ENCODE measurements around the gene ST7L.

The ST7L gene

GRCh38 chr1:112558634-112559033 lies 60.3 kb downstream of the ST7L start:
- no peak for TF ChIP-seq CTCF (IDR thresholded peaks at IDR 0.05; ENCODE audit: low read depth, low read length)
- TF ChIP-seq EZH2phosphoT487 (IDR thresholded peaks at IDR 0.05; ENCODE audit: low read depth): no peak
- H3K4me1 ChIP-seq (ENCODE audit: low read length): peaks cover 7% of the 10 kb centered on the region
- H2AFZ ChIP-seq (ENCODE audit: low read depth, low read length): no peak overlapping the region
- no peak overlapping the region for H3K4me2 ChIP-seq (ENCODE audit: low read length)
- no peak overlapping the region for H3K4me3 ChIP-seq (ENCODE audit: low read length)
- H3K27ac ChIP-seq (ENCODE audit: low read length): no peak overlapping the region
- H4K20me1 ChIP-seq (ENCODE audit: insufficient read depth, low read length): no peaks in the 10 kb centered on the region
- H3K27me3 ChIP-seq (ENCODE audit: low read depth, low read length): no peaks in the 10 kb centered on the region
- no peak overlapping the region for H3K9ac ChIP-seq (ENCODE audit: low read length)
- no peaks in the 10 kb centered on the region for H3K9me3 ChIP-seq (ENCODE audit: insufficient read depth, low read length)
- H3K79me2 ChIP-seq (ENCODE audit: low read length): no peaks in the 10 kb centered on the region
- H3K36me3 ChIP-seq (replicated peaks; ENCODE audit: low read depth, low read length): no peaks in the 10 kb centered on the region

GRCh38 chr1:112557385-112557784 lies 61.6 kb downstream of the ST7L start:
- H2AFZ ChIP-seq (ENCODE audit: low read depth, low read length): no peak overlapping the region
- no peaks in the 10 kb centered on the region for H3K9me3 ChIP-seq (ENCODE audit: insufficient read depth, low read length)
- H3K36me3 ChIP-seq (replicated peaks; ENCODE audit: low read depth, low read length): no peaks in the 10 kb centered on the region
- H3K27ac ChIP-seq (ENCODE audit: low read length): no peak overlapping the region
- H3K4me1 ChIP-seq (ENCODE audit: low read length): peaks cover 7% of the 10 kb centered on the region
- H3K4me2 ChIP-seq (ENCODE audit: low read length): no peak overlapping the region
- no peak overlapping the region for H3K9ac ChIP-seq (ENCODE audit: low read length)
- TF ChIP-seq EZH2phosphoT487 (IDR thresholded peaks at IDR 0.05; ENCODE audit: low read depth): no peak
- no peak for TF ChIP-seq CTCF (IDR thresholded peaks at IDR 0.05; ENCODE audit: low read depth, low read length)
- H3K79me2 ChIP-seq (ENCODE audit: low read length): no peaks in the 10 kb centered on the region
- H3K27me3 ChIP-seq (ENCODE audit: low read depth, low read length): no peaks in the 10 kb centered on the region
- H4K20me1 ChIP-seq (ENCODE audit: insufficient read depth, low read length): no peaks in the 10 kb centered on the region
- no peak overlapping the region for H3K4me3 ChIP-seq (ENCODE audit: low read length)

- no peaks in the 10 kb centered on the region for H3K9me3 ChIP-seq (ENCODE audit: insufficient read depth, low read length)
- H3K9ac ChIP-seq (ENCODE audit: low read length): no peak overlapping the region
- no peaks in the 10 kb centered on the region for H3K79me2 ChIP-seq (ENCODE audit: low read length)
- TF ChIP-seq EZH2phosphoT487 (IDR thresholded peaks at IDR 0.05; ENCODE audit: low read depth) (no peak), CTCF (IDR thresholded peaks at IDR 0.05; ENCODE audit: low read depth, low read length) (no peak)
- no peak overlapping the region for H3K4me2 ChIP-seq (ENCODE audit: low read length)
- H3K4me1 ChIP-seq (ENCODE audit: low read length): peaks cover 7% of the 10 kb centered on the region
- H4K20me1 ChIP-seq (ENCODE audit: insufficient read depth, low read length): no peaks in the 10 kb centered on the region
- H3K36me3 ChIP-seq (replicated peaks; ENCODE audit: low read depth, low read length): no peaks in the 10 kb centered on the region
- H3K4me3 ChIP-seq (ENCODE audit: low read length): no peak overlapping the region
- no peak overlapping the region for H3K27ac ChIP-seq (ENCODE audit: low read length)
- H2AFZ ChIP-seq (ENCODE audit: low read depth, low read length): no peak overlapping the region
- H3K27me3 ChIP-seq (ENCODE audit: low read depth, low read length): no peaks in the 10 kb centered on the region
Observed at GRCh38 chr1:112554411-112554810, 64.5 kb downstream of the ST7L start.

- H3K4me3 ChIP-seq (ENCODE audit: low read length): no peak overlapping the region
- H3K36me3 ChIP-seq (replicated peaks; ENCODE audit: low read depth, low read length): no peaks in the 10 kb centered on the region
- no peak overlapping the region for H3K4me2 ChIP-seq (ENCODE audit: low read length)
- no peaks in the 10 kb centered on the region for H3K4me1 ChIP-seq (ENCODE audit: low read length)
- H4K20me1 ChIP-seq (ENCODE audit: insufficient read depth, low read length): no peaks in the 10 kb centered on the region
- no peaks in the 10 kb centered on the region for H3K9me3 ChIP-seq (ENCODE audit: insufficient read depth, low read length)
- TF ChIP-seq CTCF (IDR thresholded peaks at IDR 0.05; ENCODE audit: low read depth, low read length): no peak
- no peak overlapping the region for H2AFZ ChIP-seq (ENCODE audit: low read depth, low read length)
- H3K27me3 ChIP-seq (ENCODE audit: low read depth, low read length): no peaks in the 10 kb centered on the region
- H3K9ac ChIP-seq (ENCODE audit: low read length): no peak overlapping the region
- H3K27ac ChIP-seq (ENCODE audit: low read length): no peak overlapping the region
- H3K79me2 ChIP-seq (ENCODE audit: low read length): no peaks in the 10 kb centered on the region
Observed at GRCh38 chr1:112549590-112549989, 69.4 kb downstream of the ST7L start.
